Measurements from ENCODE around the gene SULT2A1.

DNA sequence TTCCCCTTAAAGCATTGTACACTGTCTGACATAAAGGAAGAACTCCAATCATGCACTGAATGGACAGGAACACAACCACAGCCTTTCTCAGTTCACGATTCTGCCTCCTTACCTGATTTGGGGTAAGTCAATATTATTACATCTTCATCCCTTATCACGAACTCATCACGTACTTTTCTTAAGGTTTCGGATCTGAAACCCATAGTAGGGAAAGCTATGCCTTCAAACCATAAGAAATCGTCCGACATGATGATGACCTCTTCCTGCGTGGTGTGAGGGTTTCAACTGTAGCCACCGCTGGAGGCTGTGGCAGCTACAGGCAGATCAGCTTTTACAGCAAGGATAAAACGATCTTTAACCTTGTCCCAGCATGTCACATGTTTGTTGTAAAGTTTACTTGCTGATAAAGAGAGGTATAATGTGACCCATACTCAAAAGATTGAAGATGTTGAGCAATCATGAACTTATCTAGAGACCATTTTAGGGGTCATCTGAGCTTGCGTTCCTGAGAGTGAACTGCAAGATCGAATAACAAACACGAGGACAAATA is at the start of gene SULT2A1:
- TF ChIP-seq, protein P1, sequence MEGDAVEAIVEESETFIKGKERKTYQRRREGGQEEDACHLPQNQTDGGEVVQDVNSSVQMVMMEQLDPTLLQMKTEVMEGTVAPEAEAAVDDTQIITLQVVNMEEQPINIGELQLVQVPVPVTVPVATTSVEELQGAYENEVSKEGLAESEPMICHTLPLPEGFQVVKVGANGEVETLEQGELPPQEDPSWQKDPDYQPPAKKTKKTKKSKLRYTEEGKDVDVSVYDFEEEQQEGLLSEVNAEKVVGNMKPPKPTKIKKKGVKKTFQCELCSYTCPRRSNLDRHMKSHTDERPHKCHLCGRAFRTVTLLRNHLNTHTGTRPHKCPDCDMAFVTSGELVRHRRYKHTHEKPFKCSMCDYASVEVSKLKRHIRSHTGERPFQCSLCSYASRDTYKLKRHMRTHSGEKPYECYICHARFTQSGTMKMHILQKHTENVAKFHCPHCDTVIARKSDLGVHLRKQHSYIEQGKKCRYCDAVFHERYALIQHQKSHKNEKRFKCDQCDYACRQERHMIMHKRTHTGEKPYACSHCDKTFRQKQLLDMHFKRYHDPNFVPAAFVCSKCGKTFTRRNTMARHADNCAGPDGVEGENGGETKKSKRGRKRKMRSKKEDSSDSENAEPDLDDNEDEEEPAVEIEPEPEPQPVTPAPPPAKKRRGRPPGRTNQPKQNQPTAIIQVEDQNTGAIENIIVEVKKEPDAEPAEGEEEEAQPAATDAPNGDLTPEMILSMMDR (IDR thresholded peaks at IDR 0.05; ENCODE audit: borderline replicate concordance, extremely low read depth, low read length, poor library complexity, severe bottlenecking), result no peak
- TF ChIP-seq EZH2 (IDR thresholded peaks at IDR 0.05; ENCODE audit: borderline replicate concordance, low read depth, low read length, severe bottlenecking), result no peak
